ENCODE results near the gene RAD21L1.

DNA sequence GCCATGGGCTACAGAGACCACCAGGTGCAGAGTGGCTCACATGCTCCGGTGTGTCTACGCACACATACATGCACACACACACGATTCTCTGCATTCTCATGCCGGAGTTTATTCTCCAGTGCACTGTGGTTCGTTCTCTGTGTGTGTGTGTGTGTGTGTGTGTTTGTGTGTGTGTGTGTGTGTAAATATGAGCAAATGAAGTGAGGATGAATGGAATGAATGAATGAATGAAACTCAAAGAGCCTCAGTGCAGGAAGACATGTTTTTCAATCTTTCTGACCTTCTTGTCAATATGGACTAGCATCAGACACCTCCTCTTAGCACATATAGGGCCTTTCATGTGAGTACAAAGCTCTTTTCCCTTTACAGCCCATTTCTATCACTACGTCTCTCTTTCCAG lies 42.7 kb upstream of the RAD21L1 start:
- TF ChIP-seq TAF1 (IDR thresholded peaks at IDR 0.05; ENCODE audit: borderline replicate concordance, low read depth, low read length) (no peak), POLR2A (IDR thresholded peaks at IDR 0.05; ENCODE audit: low read depth, low read length) (no peak)
